GM23338 (cell line): Measurements from ENCODE around the gene BTBD16. TPM values are rescaled to one million over a fixed set of nuclear protein-coding genes. Genes with fewer than 3 reads are reported as not detected.

Experiments used
- ATAC-seq: fragments of 200-7000 bp; cut with Tn5 transposase; 3 replicates; pipeline ENCODE4 v1.9.1; 2020
- DNase-seq: peaks from one replicate; pipeline ENCODE4 v3.0.0-alpha.2; 2015; ENCODE audit warnings: low spot score
- H2AFZ ChIP-seq: fragments of 200-600 bp; sonication (generic); 2 replicates; pipeline ENCODE4 v1.8.0; 2016; ENCODE audit warnings: antibody characterized with exemption, mild to moderate bottlenecking, moderate library complexity
- H3F3A ChIP-seq: fragments of 200-600 bp; sonication (generic); replicated peaks from 2 replicates; pipeline ENCODE4 v1.8.0; 2017; ENCODE audit warnings: antibody characterized with exemption, mixed run types, low read depth
- H3K27ac ChIP-seq: fragments of 200-600 bp; sonication (generic); 2 replicates; pipeline ENCODE4 v1.6.1; 2016; ENCODE audit warnings: low read depth
- H3K27me3 ChIP-seq: fragments of 200-600 bp; sonication (generic); 2 replicates; pipeline ENCODE4 v1.8.0; 2016; ENCODE audit warnings: mild to moderate bottlenecking, mixed run types, moderate library complexity; ENCODE audit not compliant: insufficient read depth
- H3K36me3 ChIP-seq: fragments of 200-600 bp; sonication (generic); 2 replicates; pipeline ENCODE4 v1.8.0; 2016; ENCODE audit warnings: mild to moderate bottlenecking; ENCODE audit not compliant: insufficient read depth
- H3K4me1 ChIP-seq: fragments of 200-600 bp; sonication (generic); 2 replicates; pipeline ENCODE4 v1.8.0; 2016; ENCODE audit warnings: mild to moderate bottlenecking, moderate library complexity; ENCODE audit not compliant: insufficient read depth
- H3K4me2 ChIP-seq: fragments of 200-600 bp; sonication (generic); 2 replicates; pipeline ENCODE4 v1.7.1; 2017; ENCODE audit warnings: mixed run types
- H3K4me3 ChIP-seq: fragments of 200-600 bp; sonication (generic); 2 replicates; pipeline ENCODE4 v1.6.1; 2016; ENCODE audit warnings: mixed run types
- H3K79me2 ChIP-seq: fragments of 200-600 bp; sonication (generic); replicated peaks from 2 replicates; pipeline ENCODE4 v1.8.0; 2017; ENCODE audit warnings: mild to moderate bottlenecking; ENCODE audit not compliant: insufficient read depth
- H3K9me2 ChIP-seq: fragments of 200-600 bp; sonication (generic); 2 replicates; pipeline ENCODE4 v1.8.0; 2017; ENCODE audit not compliant: insufficient read depth
- H4K20me1 ChIP-seq: fragments of 200-600 bp; sonication (generic); replicated peaks from 2 replicates; pipeline ENCODE4 v1.8.0; 2017; ENCODE audit warnings: mild to moderate bottlenecking; ENCODE audit not compliant: insufficient read depth
- H3K27ac Mint-ChIP-seq: 2 replicates; pipeline ENCODE4 v1.8.0; 2020; ENCODE audit warnings: inconsistent platforms, mild to moderate bottlenecking, moderate library complexity, mixed read lengths
- H3K27me3 Mint-ChIP-seq: 3 replicates; pipeline ENCODE4 v1.8.0; 2022; ENCODE audit warnings: low read depth, mild to moderate bottlenecking, moderate library complexity, mixed read lengths, inconsistent platforms; ENCODE audit not compliant: insufficient read depth, poor library complexity
- H3K36me3 Mint-ChIP-seq: 3 replicates; pipeline ENCODE4 v1.8.0; 2021; ENCODE audit warnings: low read depth, mild to moderate bottlenecking, inconsistent platforms, moderate library complexity, mixed read lengths
- H3K4me1 Mint-ChIP-seq: 3 replicates; pipeline ENCODE4 v1.8.0; 2020; ENCODE audit warnings: mild to moderate bottlenecking, inconsistent platforms, mixed read lengths
- H3K4me3 Mint-ChIP-seq: 3 replicates; pipeline ENCODE4 v1.8.0; 2021; ENCODE audit warnings: moderate library complexity, mild to moderate bottlenecking, inconsistent platforms, mixed read lengths
- H3K9me3 Mint-ChIP-seq: 3 replicates; pipeline ENCODE4 v1.8.0; 2020; ENCODE audit warnings: moderate library complexity, mild to moderate bottlenecking, inconsistent platforms, mixed read lengths
- CREB1 ChIP-seq: fragments of 250-450 bp; sonication (Bioruptor Pico); IDR thresholded peaks from 2 replicates; pipeline ENCODE4 v1.5.0; 2020; ENCODE audit warnings: low read depth, mild to moderate bottlenecking, moderate library complexity
- CTCF ChIP-seq, 2 experiments: fragments of 200-600 bp in 1 of 2; sonication (generic) in 1 of 2; conservative IDR thresholded peaks; 2 replicates each; pipeline versions ENCODE4 v1.5.1 to v1.6.1; 2016 to 2017; ENCODE audit warnings: antibody characterized with exemption in 2 of 2, low read depth in 2 of 2, mild to moderate bottlenecking in 2 of 2, moderate library complexity in 1 of 2
- ETS1 ChIP-seq: IDR thresholded peaks from 2 replicates; pipeline ENCODE4 v1.6.1; 2016; ENCODE audit warnings: antibody characterized with exemption
- EZH2 ChIP-seq: fragments of 200-600 bp; sonication (generic); IDR thresholded peaks from one replicate; pipeline ENCODE4 v1.8.0; 2017; ENCODE audit warnings: antibody characterized with exemption, mild to moderate bottlenecking, low read depth; ENCODE audit not compliant: unreplicated experiment
- JUNB ChIP-seq: IDR thresholded peaks from one replicate; pipeline ENCODE4 v1.6.1; 2016; ENCODE audit warnings: antibody characterized with exemption; ENCODE audit not compliant: unreplicated experiment
- NANOG ChIP-seq: IDR thresholded peaks from 2 replicates; pipeline ENCODE4 v1.6.1; 2016; ENCODE audit warnings: antibody characterized with exemption, borderline replicate concordance
- POLR2AphosphoS5 ChIP-seq: IDR thresholded peaks from 2 replicates; pipeline ENCODE4 v1.6.1; 2016; ENCODE audit warnings: antibody characterized with exemption, low read depth
- STAT1 ChIP-seq: IDR thresholded peaks from one replicate; pipeline ENCODE4 v1.6.1; 2016; ENCODE audit warnings: antibody characterized with exemption; ENCODE audit not compliant: unreplicated experiment
- ZNF114 ChIP-seq: fragments of 250-450 bp; sonication (Bioruptor Pico); IDR thresholded peaks from 2 replicates; pipeline ENCODE4 v1.5.0; 2020; ENCODE audit warnings: mild to moderate bottlenecking, moderate library complexity
- ZNF331 ChIP-seq: fragments of 250-450 bp; sonication (Bioruptor Pico); IDR thresholded peaks from 2 replicates; pipeline ENCODE4 v1.5.0; 2020; ENCODE audit warnings: low read depth, mild to moderate bottlenecking, moderate library complexity
- polyA plus RNA-seq: library from polyadenylated mRNA; unstranded; fragments of >200 nt; fragmentation: Nextera tagmentation; extraction: Ambion mirVana; gene quantifications from 2 replicates; pipeline ENCODE4 v1.2.1, GENCODE V29; 2016
- total RNA-seq: library from RNA; depleted of rRNA; stranded (reverse); fragments of >200 nt; shearing (Covaris generic); gene quantifications from 2 replicates; pipeline ENCODE4 v1.2.3, GENCODE V29; 2014
- TF ChIP-seq, protein P1 (sequence below): fragments of 250-450 bp; sonication (Bioruptor Pico); IDR thresholded peaks from 2 replicates; pipeline ENCODE4 v1.5.0; 2020; ENCODE audit warnings: mild to moderate bottlenecking, moderate library complexity
- TF ChIP-seq, protein P2 (sequence below): IDR thresholded peaks from one replicate; pipeline ENCODE4 v1.6.1; 2018; ENCODE audit warnings: antibody characterized with exemption; ENCODE audit not compliant: unreplicated experiment

The BTBD16 gene
- total and polyA plus RNA-seq, 2 experiments from 2014 or later, result not detected

DNA sequence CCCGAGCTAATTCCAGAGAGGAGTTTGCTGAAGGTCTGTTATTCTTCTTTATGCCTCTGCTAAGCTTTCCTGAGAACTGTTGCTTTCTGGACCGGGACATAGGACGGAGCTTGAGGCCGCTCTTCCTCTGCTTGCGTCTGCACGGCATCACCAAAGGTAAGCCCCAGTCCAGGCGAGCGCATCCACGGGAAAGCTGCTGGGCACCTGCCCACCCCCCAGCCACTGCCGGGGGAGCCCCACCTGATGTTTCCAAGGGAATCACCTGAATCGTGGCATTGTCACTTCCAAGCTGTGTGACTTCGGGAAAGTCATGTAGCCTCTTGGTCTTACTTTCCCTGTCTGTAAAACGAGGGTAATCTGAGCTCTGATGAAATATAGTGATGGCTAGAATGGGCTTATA is 58.3 kb downstream of the BTBD16 start:
- Histone ChIP-seq H3K4me2 (no peak overlapping the region), H3K27me3 (no peaks in the 10 kb centered on the region), H4K20me1 (no peaks in the 10 kb centered on the region), H3K4me1 (peaks cover 7% of the 10 kb centered on the region), H2AFZ (peak overlapping the region; percentile 40; the same call in 1 of the 2 replicates), H3K4me3 (no peak overlapping the region), H3K9me2 (0 out of 2 replicates have a peak, but pooled peaks cover 6% of the 10 kb centered on the region), H3K79me2 (no peaks in the 10 kb centered on the region), H3F3A (no peaks in the 10 kb centered on the region), H3K36me3 (no peaks in the 10 kb centered on the region), H3K27ac (no peak overlapping the region)
- ATAC-seq (no peak; the same call in 2 of the 3 replicates), DNase-seq (no peak)
- H3K4me1 Mint-ChIP-seq, result peaks cover 16% of the 10 kb centered on the region
- TF ChIP-seq ZNF331 (CRISPR knock-in tag) (no peak), STAT1 (no peak), CTCF (conservative IDR thresholded peaks at IDR 0.05; ENCODE audit: low read depth in 2 of 2) (no peak), EZH2 (no peak), ETS1 (no peak), CREB1 (CRISPR knock-in tag) (no peak), JUNB (no peak), ZNF114 (CRISPR knock-in tag) (no peak), NANOG (no peak), POLR2AphosphoS5 (no peak)
- TF ChIP-seq, protein P1, sequence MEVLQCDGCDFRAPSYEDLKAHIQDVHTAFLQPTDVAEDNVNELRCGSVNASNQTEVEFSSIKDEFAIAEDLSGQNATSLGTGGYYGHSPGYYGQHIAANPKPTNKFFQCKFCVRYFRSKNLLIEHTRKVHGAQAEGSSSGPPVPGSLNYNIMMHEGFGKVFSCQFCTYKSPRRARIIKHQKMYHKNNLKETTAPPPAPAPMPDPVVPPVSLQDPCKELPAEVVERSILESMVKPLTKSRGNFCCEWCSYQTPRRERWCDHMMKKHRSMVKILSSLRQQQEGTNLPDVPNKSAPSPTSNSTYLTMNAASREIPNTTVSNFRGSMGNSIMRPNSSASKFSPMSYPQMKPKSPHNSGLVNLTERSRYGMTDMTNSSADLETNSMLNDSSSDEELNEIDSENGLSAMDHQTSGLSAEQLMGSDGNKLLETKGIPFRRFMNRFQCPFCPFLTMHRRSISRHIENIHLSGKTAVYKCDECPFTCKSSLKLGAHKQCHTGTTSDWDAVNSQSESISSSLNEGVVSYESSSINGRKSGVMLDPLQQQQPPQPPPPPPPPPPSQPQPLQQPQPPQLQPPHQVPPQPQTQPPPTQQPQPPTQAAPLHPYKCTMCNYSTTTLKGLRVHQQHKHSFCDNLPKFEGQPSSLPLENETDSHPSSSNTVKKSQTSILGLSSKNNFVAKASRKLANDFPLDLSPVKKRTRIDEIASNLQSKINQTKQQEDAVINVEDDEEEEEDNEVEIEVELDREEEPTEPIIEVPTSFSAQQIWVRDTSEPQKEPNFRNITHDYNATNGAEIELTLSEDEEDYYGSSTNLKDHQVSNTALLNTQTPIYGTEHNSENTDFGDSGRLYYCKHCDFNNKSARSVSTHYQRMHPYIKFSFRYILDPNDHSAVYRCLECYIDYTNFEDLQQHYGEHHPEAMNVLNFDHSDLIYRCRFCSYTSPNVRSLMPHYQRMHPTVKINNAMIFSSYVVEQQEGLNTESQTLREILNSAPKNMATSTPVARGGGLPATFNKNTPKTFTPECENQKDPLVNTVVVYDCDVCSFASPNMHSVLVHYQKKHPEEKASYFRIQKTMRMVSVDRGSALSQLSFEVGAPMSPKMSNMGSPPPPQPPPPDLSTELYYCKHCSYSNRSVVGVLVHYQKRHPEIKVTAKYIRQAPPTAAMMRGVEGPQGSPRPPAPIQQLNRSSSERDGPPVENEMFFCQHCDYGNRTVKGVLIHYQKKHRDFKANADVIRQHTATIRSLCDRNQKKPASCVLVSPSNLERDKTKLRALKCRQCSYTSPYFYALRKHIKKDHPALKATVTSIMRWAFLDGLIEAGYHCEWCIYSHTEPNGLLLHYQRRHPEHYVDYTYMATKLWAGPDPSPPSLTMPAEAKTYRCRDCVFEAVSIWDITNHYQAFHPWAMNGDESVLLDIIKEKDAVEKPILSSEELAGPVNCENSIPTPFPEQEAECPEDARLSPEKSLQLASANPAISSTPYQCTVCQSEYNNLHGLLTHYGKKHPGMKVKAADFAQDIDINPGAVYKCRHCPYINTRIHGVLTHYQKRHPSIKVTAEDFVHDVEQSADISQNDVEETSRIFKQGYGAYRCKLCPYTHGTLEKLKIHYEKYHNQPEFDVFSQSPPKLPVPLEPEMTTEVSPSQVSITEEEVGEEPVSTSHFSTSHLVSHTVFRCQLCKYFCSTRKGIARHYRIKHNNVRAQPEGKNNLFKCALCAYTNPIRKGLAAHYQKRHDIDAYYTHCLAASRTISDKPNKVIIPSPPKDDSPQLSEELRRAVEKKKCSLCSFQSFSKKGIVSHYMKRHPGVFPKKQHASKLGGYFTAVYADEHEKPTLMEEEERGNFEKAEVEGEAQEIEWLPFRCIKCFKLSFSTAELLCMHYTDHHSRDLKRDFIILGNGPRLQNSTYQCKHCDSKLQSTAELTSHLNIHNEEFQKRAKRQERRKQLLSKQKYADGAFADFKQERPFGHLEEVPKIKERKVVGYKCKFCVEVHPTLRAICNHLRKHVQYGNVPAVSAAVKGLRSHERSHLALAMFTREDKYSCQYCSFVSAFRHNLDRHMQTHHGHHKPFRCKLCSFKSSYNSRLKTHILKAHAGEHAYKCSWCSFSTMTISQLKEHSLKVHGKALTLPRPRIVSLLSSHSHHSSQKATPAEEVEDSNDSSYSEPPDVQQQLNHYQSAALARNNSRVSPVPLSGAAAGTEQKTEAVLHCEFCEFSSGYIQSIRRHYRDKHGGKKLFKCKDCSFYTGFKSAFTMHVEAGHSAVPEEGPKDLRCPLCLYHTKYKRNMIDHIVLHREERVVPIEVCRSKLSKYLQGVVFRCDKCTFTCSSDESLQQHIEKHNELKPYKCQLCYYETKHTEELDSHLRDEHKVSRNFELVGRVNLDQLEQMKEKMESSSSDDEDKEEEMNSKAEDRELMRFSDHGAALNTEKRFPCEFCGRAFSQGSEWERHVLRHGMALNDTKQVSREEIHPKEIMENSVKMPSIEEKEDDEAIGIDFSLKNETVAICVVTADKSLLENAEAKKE (CRISPR knock-in tag), result no peak
- TF ChIP-seq, protein P2, sequence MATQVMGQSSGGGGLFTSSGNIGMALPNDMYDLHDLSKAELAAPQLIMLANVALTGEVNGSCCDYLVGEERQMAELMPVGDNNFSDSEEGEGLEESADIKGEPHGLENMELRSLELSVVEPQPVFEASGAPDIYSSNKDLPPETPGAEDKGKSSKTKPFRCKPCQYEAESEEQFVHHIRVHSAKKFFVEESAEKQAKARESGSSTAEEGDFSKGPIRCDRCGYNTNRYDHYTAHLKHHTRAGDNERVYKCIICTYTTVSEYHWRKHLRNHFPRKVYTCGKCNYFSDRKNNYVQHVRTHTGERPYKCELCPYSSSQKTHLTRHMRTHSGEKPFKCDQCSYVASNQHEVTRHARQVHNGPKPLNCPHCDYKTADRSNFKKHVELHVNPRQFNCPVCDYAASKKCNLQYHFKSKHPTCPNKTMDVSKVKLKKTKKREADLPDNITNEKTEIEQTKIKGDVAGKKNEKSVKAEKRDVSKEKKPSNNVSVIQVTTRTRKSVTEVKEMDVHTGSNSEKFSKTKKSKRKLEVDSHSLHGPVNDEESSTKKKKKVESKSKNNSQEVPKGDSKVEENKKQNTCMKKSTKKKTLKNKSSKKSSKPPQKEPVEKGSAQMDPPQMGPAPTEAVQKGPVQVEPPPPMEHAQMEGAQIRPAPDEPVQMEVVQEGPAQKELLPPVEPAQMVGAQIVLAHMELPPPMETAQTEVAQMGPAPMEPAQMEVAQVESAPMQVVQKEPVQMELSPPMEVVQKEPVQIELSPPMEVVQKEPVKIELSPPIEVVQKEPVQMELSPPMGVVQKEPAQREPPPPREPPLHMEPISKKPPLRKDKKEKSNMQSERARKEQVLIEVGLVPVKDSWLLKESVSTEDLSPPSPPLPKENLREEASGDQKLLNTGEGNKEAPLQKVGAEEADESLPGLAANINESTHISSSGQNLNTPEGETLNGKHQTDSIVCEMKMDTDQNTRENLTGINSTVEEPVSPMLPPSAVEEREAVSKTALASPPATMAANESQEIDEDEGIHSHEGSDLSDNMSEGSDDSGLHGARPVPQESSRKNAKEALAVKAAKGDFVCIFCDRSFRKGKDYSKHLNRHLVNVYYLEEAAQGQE, result no peak
- H3K27ac Mint-ChIP-seq, result no peak overlapping the region
- H3K36me3 Mint-ChIP-seq, result no peaks in the 10 kb centered on the region
- no peak overlapping the region for H3K4me3 Mint-ChIP-seq
- H3K27me3 Mint-ChIP-seq, result peaks cover 4% of the 10 kb centered on the region
- H3K9me3 Mint-ChIP-seq, result no peaks in the 10 kb centered on the region; the same call in 2 of the 3 replicates
